ENCODE measurements around the gene SOX10.

The SOX10 gene

GRCh38 chr22:38012604-38013072, 28.3 kb upstream of the SOX10 start:
- no peak for DNase-seq (ENCODE audit: low read depth)
- H3K4me3 ChIP-seq (ENCODE audit: low read length), result no peak overlapping the region
- TF ChIP-seq CTCF (conservative IDR thresholded peaks at IDR 0.05; ENCODE audit: low read depth, low read length), result no peak

GRCh38 chr22:38009000-38009806, 24.8 kb upstream of the SOX10 start:
- TF ChIP-seq CTCF (conservative IDR thresholded peaks at IDR 0.05; ENCODE audit: low read depth, low read length), result no peak
- no peak overlapping the region for H3K4me3 ChIP-seq (ENCODE audit: low read length)
- DNase-seq (ENCODE audit: low read depth), result no peak

- no peak for DNase-seq (ENCODE audit: low read depth)
- TF ChIP-seq CTCF (conservative IDR thresholded peaks at IDR 0.05; ENCODE audit: low read depth, low read length), result no peak
- H3K4me3 ChIP-seq (ENCODE audit: low read length), result no peak overlapping the region
Observed at GRCh38 chr22:38007330-38007902, 23.1 kb upstream of the SOX10 start.

GRCh38 chr22:38006906-38007305, 22.6 kb upstream of the SOX10 start:
- no peak for TF ChIP-seq CTCF (conservative IDR thresholded peaks at IDR 0.05; ENCODE audit: low read depth, low read length)
- no peak overlapping the region for H3K4me3 ChIP-seq (ENCODE audit: low read length)
- DNase-seq (ENCODE audit: low read depth), result no peak

- DNase-seq (ENCODE audit: low read depth), result no peak
- TF ChIP-seq CTCF (conservative IDR thresholded peaks at IDR 0.05; ENCODE audit: low read depth, low read length), result no peak
- H3K4me3 ChIP-seq (ENCODE audit: low read length), result no peak overlapping the region
Observed at GRCh38 chr22:38005943-38006342, 21.6 kb upstream of the SOX10 start.

GRCh38 chr22:37999640-38000272, 15.4 kb upstream of the SOX10 start:
- DNase-seq (ENCODE audit: low read depth), result peak; percentile 64
- no peak for TF ChIP-seq CTCF (conservative IDR thresholded peaks at IDR 0.05; ENCODE audit: low read depth, low read length)
- no peak overlapping the region for H3K4me3 ChIP-seq (ENCODE audit: low read length)

All from retinal pigment epithelial cell (primary cell).